PC-9 (cell line): ENCODE results near the gene ATP10B. TPM values are rescaled to one million over a fixed set of nuclear protein-coding genes. Genes with fewer than 3 reads are reported as not detected.

Experiments
- BruUV-seq: library from RNA; stranded (reverse); fragments of 400-500 nt; replicated peaks from 2 replicates; lab custom pipeline; 2021; lab: Mats Ljungman, UMichigan
- CTCF ChIA-PET: fragments of 300-600 bp; sonication (Branson Sonifier 250); formaldehyde crosslinking; loops from one replicate; lab custom pipeline; 2022; ENCODE audit warnings: antibody characterized with exemption; lab: Charles Lee
- POLR2A ChIA-PET: fragments of 300-600 bp; sonication (Branson Sonifier 250); formaldehyde crosslinking; loops from one replicate; lab custom pipeline; 2022; ENCODE audit warnings: antibody characterized with exemption; ENCODE audit not compliant: unreplicated experiment; lab: Charles Lee
- DNase-seq, 2 experiments: peaks; one replicate each; pipeline versions ENCODE4 v3.0.0 to v3.0.0-alpha.2; 2015 to 2022; ENCODE audit warnings: mixed read lengths in 1 of 2
- H2AFZ ChIP-seq: fragments of 200-600 bp; sonication (generic); 2 replicates; pipeline ENCODE4 v1.8.1; 2017; ENCODE audit warnings: antibody characterized with exemption
- H3F3A ChIP-seq: fragments of 200-600 bp; sonication (generic); 2 replicates; pipeline ENCODE4 v1.8.1; 2017; ENCODE audit warnings: antibody characterized with exemption, mild to moderate bottlenecking, low read depth; ENCODE audit not compliant: insufficient read depth
- H3K27ac ChIP-seq: fragments of 200-600 bp; sonication (generic); 2 replicates; pipeline ENCODE4 v1.6.1; 2016; ENCODE audit warnings: mixed run types
- H3K27me3 ChIP-seq: fragments of 200-600 bp; sonication (generic); 2 replicates; pipeline ENCODE4 v1.6.1; 2016; ENCODE audit warnings: low read depth, mixed run types; ENCODE audit not compliant: insufficient read depth
- H3K36me3 ChIP-seq: fragments of 200-600 bp; sonication (generic); 2 replicates; pipeline ENCODE4 v1.6.1; 2016; ENCODE audit warnings: low read depth, mixed run types
- H3K4me1 ChIP-seq: fragments of 200-600 bp; sonication (generic); replicated peaks from 2 replicates; pipeline ENCODE4 v1.6.1; 2016; ENCODE audit warnings: mixed run types; ENCODE audit not compliant: insufficient read depth
- H3K4me2 ChIP-seq: fragments of 200-600 bp; sonication (generic); 2 replicates; pipeline ENCODE4 v1.6.1; 2017; ENCODE audit warnings: mixed run types
- H3K4me3 ChIP-seq: fragments of 200-600 bp; sonication (generic); 2 replicates; pipeline ENCODE4 v1.6.1; 2016; ENCODE audit warnings: mixed run types
- H3K79me2 ChIP-seq: fragments of 200-600 bp; sonication (generic); 2 replicates; pipeline ENCODE4 v1.6.1; 2017; ENCODE audit warnings: low read depth, mixed run types
- H3K9me2 ChIP-seq: fragments of 200-600 bp; sonication (generic); 2 replicates; pipeline ENCODE4 v1.8.1; 2017; ENCODE audit warnings: mild to moderate bottlenecking; ENCODE audit not compliant: insufficient read depth
- H3K9me3 ChIP-seq: fragments of 200-600 bp; sonication (generic); 2 replicates; pipeline ENCODE4 v1.8.1; 2016; ENCODE audit warnings: low read depth; ENCODE audit not compliant: insufficient read depth
- H4K20me1 ChIP-seq: fragments of 200-600 bp; sonication (generic); 2 replicates; pipeline ENCODE4 v1.8.1; 2017; ENCODE audit not compliant: insufficient read depth
- CTCF ChIP-seq: fragments of 200-600 bp; sonication (generic); conservative IDR thresholded peaks from 2 replicates; pipeline ENCODE4 v1.6.1; 2017; ENCODE audit warnings: mixed run types, antibody characterized with exemption, mild to moderate bottlenecking, moderate library complexity
- EZH2 ChIP-seq: fragments of 200-600 bp; sonication (generic); IDR thresholded peaks from 2 replicates; pipeline ENCODE4 v1.8.0; 2017; ENCODE audit warnings: antibody characterized with exemption, low read depth
- intact Hi-C: fragments of 100-400 bp; cut with micrococcal nuclease; formaldehyde crosslinking; loops from one replicate; pipeline ENCODE4 v1.10.0; 2022; ENCODE audit not compliant: unreplicated experiment
- total RNA-seq: library from RNA; stranded (reverse); gene quantifications from 2 replicates; pipeline ENCODE4 v1.2.3, GENCODE V29; 2021

The ATP10B gene
- total RNA-seq, 1 experiment from 2014 or later, result not detected

GRCh38 chr5:160835818-160836528 lies 16.0 kb downstream of the ATP10B start:
- Histone ChIP-seq H3K4me2 (no peak overlapping the region), H4K20me1 (no peaks in the 10 kb centered on the region), H3K27me3 (no peaks in the 10 kb centered on the region), H3K27ac (no peak overlapping the region), H3K9me2 (no peaks in the 10 kb centered on the region), H3K9me3 (no peaks in the 10 kb centered on the region), H3K4me1 (no peaks in the 10 kb centered on the region), H3K4me3 (no peak overlapping the region), H3K79me2 (no peaks in the 10 kb centered on the region), H2AFZ (no peak overlapping the region), H3F3A (no peaks in the 10 kb centered on the region), H3K36me3 (no peaks in the 10 kb centered on the region)
- intact Hi-C loops, result no loop called here
- CTCF ChIA-PET, result no interaction called here
- DNase-seq, result no peak
- no TSS peak for BruUV-seq
- TF ChIP-seq EZH2 (no peak), CTCF (no peak)
- POLR2A ChIA-PET, result no interaction called here

DNA sequence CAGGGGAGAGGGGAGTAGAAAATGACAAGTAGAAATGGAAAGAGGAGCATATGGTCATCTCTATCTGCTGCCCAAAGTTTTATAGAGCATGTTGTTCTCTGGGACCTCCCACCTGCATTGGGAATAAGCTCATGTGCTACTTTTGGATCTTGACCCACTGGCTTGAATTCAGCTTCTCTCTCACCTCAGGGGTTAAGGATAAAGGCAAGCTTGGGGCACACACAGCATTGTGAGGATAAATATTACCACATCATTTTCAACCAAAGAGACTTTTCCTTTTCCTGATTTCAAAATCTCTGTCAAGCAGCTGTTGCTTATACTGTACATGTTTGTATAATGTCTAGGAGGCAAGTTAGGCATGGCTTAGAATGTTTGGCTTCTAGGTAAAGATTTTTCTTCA lies 16.6 kb downstream of the ATP10B start:
- TF ChIP-seq CTCF (no peak), EZH2 (no peak)
- H3K9me3 ChIP-seq, result no peaks in the 10 kb centered on the region
- no peaks in the 10 kb centered on the region for H4K20me1 ChIP-seq
- no peaks in the 10 kb centered on the region for H3F3A ChIP-seq
- POLR2A ChIA-PET, result interaction anchor here (0.6 kb wide), 1 partner anchor 82 kb away, joined by 3 read pairs; no protein-coding TSS in a partner anchor
- H3K79me2 ChIP-seq, result no peaks in the 10 kb centered on the region
- no peaks in the 10 kb centered on the region for H3K9me2 ChIP-seq
- H2AFZ ChIP-seq, result no peak overlapping the region
- H3K36me3 ChIP-seq, result no peaks in the 10 kb centered on the region
- H3K27me3 ChIP-seq, result no peaks in the 10 kb centered on the region
- no peak for DNase-seq
- no peak overlapping the region for H3K27ac ChIP-seq
- no peak overlapping the region for H3K4me3 ChIP-seq
- CTCF ChIA-PET, result no interaction called here
- intact Hi-C loops, result no loop called here
- H3K4me1 ChIP-seq, result no peaks in the 10 kb centered on the region
- no TSS peak for BruUV-seq
- H3K4me2 ChIP-seq, result no peak overlapping the region

DNA sequence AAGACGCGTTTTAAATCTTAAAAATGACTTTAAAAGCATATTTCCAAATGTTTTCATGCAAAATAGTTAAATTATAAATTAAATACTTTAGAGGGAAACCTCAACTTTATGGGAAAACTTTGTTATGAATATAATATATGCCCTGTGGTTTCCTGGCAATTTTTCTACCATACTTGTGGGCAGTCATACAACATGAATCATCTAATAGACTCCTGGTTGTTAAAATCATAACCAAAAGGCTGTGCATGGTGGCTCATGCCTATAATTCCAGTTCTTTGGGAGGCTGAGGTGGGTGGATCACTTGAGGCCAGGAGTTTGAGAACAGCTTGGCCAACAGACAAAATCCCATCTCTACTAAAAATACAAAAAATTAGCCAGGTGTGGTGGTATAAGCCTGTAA lies 18.2 kb downstream of the ATP10B start:
- Histone ChIP-seq H3K4me3 (no peak overlapping the region), H4K20me1 (no peaks in the 10 kb centered on the region), H2AFZ (no peak overlapping the region), H3K4me1 (no peaks in the 10 kb centered on the region), H3K27me3 (no peaks in the 10 kb centered on the region), H3K9me3 (no peaks in the 10 kb centered on the region), H3K79me2 (no peaks in the 10 kb centered on the region), H3F3A (no peaks in the 10 kb centered on the region), H3K36me3 (no peaks in the 10 kb centered on the region), H3K9me2 (no peaks in the 10 kb centered on the region), H3K4me2 (no peak overlapping the region), H3K27ac (no peak overlapping the region)
- CTCF ChIA-PET, result no interaction called here
- no TSS peak for BruUV-seq
- intact Hi-C loops, result no loop called here
- POLR2A ChIA-PET, result no interaction called here
- no peak for TF ChIP-seq EZH2
- DNase-seq, result no peak

GRCh38 chr5:160831801-160832200 lies 20.2 kb downstream of the ATP10B start:
- H3K36me3 ChIP-seq, result no peaks in the 10 kb centered on the region
- H4K20me1 ChIP-seq, result no peaks in the 10 kb centered on the region
- H3K4me3 ChIP-seq, result no peak overlapping the region
- CTCF ChIA-PET, result no interaction called here
- no peaks in the 10 kb centered on the region for H3K79me2 ChIP-seq
- H2AFZ ChIP-seq, result no peak overlapping the region
- no peak overlapping the region for H3K4me2 ChIP-seq
- H3K9me3 ChIP-seq, result no peaks in the 10 kb centered on the region
- POLR2A ChIA-PET, result no interaction called here
- intact Hi-C loops, result no loop called here
- H3K4me1 ChIP-seq, result no peaks in the 10 kb centered on the region
- no peak for DNase-seq
- H3K27me3 ChIP-seq, result no peaks in the 10 kb centered on the region
- no TSS peak for BruUV-seq
- H3K27ac ChIP-seq, result no peak overlapping the region
- no peaks in the 10 kb centered on the region for H3K9me2 ChIP-seq
- H3F3A ChIP-seq, result no peaks in the 10 kb centered on the region
- no peak for TF ChIP-seq EZH2
- TF ChIP-seq CTCF, result no peak
